HG03521 (cell line): Measurements from ENCODE around the gene RNF166.

Experiments
- ATAC-seq: cut with Tn5 transposase; IDR thresholded peaks from one replicate; pipeline ENCODE4 v1.9.1; 2021; ENCODE audit warnings: mild to moderate bottlenecking, moderate library complexity; ENCODE audit not compliant: unreplicated experiment

RNF166 gene

DNA sequence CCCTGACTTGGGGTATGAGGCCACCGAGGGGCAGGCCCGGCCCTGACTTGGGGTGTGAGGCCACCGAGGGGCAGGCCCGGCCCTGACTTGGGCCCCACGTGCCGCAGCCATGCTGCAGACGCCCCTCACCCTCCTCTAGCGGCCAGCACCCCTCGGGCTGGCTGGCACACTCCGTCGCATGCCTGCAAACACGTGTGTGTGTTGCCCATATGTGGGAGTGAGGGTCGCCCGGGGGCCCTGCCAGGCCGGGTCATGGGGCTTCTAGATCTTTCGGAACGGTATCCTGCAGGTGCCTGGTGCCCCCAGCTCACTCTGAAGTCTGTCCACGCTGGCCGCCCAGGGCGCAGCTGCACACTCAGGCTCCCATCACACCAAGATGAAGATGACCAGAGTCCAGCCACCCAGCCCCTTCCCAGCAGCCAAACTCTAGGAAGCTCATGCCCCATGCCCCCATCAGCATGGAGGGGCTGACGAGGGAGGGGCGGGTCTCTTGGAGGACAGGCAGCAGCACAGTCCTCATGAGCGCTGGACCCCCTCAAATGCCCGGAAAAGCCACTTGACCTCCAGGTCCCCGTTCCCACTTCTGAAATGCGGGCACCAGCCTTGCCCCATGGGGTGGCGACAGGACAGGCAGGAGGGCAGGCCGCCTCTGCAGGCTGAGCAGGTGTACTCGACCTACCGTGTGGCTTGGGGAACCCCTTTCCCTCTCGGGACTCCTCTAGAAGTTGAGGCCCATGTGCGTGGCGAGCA is 33.9 kb upstream of the RNF166 start:
- ATAC-seq: no peak

DNA sequence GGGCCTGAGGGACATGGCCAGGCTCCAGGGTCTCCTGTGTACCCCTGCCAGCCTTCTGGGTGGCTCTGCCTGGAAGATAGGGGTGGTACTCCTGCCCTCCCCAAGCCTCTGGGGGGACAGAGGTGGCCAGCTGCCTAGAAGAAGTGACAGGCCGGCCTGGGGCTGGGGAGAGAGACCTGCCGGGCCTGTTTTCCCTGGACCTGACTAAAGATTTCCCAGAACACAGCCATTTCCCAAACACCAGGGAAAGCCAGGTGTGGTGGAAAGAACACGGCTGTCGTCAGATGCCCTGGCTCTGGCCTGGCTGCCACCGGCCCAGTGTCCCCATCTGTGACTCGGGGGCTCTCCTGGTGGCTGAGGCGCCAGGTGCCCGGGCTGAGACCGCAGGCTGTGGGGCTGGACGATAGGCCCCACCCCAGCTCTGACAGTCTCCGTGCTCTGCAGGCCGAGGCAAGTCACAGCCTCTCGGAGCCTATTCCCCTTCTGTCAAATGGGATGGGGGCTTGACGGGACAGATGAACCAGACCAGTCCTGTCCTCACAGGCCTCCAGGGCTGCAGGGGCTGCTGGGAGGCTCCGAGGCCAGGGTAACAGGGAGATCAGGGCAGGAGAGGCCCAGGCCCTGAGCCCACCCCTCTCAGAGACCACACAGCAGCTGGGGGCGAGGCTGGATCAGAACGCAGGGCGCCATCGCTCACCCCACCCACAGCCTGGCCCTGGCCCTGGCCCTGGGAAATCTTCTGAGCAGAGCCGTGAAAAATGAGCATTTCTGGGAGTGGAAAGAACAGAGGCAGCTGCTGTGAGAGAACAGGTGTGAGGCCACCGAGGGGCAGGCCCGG is 33.1 kb upstream of the RNF166 start:
- no peak for ATAC-seq

- no peak for ATAC-seq
These were observed 32.2 kb upstream of the RNF166 start for GRCh38 chr16:88738151-88739084.

GRCh38 chr16:88737298-88738150 is 31.3 kb upstream of the RNF166 start:
- ATAC-seq: peak; percentile 57

DNA sequence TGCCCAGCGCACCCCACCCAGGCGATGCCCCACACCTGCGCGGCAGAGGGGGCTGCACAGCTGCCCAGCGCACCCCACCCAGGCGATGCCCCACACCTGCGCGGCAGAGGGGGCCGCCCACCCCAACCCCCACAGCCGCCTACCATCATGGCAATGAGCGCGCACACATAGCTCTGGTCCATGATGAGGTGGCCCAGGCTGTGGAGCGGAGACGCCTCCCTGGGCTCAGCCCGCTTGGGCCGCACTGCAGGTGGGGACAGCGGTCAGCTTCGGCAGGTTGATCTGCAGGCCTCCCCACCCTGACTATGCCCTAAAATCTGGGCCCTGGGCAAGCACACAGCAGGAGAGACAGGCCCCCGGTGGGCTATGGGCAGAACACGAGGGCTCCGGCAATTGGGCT is 30.3 kb upstream of the RNF166 start:
- no peak for ATAC-seq

DNA sequence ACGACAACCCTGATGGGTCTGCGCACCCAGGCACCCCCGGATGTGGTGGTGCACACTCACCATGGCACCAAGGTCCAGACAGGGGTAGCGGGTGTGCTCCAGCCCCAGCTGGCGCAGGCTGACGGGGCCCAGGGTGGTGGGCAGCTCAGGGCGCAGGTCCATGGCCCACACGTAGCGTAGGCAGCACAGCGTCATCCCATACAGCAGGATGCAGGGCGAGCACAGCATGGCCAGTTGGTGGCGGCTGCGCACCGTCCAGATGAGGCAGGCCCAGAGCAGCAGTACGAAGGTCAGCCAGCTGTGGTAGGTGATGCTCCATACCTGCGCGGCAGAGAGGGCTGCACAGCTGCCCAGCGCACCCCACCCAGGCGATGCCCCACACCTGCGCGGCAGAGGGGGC is 29.9 kb upstream of the RNF166 start:
- ATAC-seq: no peak

GRCh38 chr16:88735616-88736015 is 29.4 kb upstream of the RNF166 start:
- no peak for ATAC-seq

- ATAC-seq: no peak
These were observed 28.9 kb upstream of the RNF166 start for GRCh38 chr16:88735121-88735520.

- no peak for ATAC-seq
These were observed 28.1 kb upstream of the RNF166 start for GRCh38 chr16:88734361-88734728.

DNA sequence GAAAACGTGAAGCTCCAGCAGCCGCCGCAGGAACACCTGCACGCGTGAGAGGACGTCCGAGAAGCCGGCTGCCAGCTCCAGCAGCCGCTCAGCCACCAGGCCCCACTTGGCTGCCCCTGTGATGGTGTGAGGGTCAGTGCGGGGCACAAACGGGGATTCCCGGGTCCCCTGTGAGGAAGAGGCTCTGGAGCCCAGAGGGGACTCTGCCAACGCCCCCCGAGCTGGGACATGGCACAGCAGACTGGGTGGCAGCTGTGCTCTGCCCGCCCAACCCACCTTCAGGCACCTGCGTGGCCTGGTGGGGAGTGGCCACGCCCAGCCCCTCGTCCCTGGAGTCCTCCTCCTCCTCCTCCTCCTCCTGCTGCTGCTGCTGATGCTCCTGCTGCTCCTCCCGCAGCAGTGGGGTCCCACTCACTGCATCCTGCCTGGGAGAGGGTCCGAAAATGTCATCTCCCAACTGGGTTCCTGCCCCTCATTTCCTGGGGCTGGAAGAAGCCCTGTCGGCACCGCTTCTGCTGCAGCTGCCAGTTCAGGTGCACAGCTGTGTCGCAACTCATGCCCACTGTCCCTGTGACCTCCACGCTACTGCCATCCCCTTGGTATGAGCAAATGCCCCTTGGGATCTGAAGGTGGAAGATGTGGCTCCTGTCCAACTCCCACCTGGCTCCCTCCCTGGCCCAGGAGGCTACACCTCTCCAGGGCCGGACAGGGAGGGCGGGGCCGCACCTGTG is 27.6 kb upstream of the RNF166 start:
- ATAC-seq: no peak

GRCh38 chr16:88732961-88733294 is 26.7 kb upstream of the RNF166 start:
- no peak for ATAC-seq

- ATAC-seq: no peak
These were observed 26.2 kb upstream of the RNF166 start for GRCh38 chr16:88732172-88732960.

DNA sequence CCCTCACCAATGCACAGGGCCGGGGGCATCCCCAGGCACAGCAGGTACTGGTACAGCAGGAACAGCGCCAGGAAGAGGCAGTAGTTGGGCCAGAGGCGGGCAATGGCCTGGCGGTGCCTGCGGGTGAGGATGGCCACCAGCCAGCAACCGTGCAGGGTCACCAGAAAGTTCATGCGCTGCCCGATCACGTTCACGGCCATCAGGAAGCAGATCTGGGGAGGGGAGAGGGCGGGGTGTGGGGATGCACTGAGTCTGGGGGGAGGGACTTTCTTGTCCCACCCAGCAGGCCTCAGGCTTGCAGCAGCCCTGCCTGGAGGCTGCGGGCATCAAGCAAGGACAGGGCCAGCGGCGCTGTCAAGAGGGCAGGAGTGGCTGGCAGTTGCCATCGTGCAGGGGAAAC is 25.5 kb upstream of the RNF166 start:
- no peak for ATAC-seq

DNA sequence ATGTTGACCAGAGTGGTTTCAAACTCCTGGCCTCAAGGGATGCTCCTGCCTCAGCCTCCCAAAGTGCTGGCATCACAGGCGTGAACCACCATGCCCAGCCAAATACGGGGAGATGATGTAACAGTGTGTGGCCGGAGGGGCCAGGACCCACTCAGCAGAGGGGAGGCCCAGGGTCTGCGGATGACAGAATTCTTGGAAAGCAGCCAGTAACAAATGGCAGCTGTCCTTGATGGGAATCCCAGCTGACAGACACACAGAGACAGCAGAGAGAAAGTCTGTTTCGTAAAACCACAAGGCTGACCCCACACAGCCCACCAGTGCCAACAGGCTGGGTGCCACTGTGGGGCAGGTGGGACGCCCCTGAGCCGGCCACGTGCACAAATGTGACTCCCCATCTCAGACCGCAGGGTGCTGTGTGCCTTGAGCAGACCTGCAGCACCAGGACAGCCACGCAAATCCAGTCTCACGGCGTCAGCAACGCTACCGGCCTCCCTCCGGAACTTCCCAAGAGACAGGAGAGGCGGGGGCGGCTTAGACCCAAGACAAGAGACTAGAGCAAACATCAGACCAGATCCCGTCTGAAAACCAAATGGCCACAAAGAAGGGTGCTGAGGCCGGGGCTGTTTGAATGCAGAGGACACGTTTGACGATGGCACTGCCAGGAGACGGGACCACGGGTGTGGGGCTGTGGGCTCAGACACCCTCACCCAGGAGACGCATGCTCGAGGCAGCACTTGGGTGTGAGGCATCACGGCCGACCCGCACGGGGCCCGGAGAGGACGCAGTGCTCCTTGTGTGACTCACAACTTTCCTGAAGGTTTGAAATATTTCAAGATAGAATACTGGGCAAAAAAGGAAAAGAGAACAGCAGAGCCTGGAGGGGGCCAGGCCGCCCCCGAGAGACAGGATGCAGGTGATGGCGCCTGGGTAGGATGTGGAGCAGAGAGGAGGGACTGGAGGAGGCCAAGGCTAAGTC is 24.7 kb upstream of the RNF166 start:
- ATAC-seq: no peak

DNA sequence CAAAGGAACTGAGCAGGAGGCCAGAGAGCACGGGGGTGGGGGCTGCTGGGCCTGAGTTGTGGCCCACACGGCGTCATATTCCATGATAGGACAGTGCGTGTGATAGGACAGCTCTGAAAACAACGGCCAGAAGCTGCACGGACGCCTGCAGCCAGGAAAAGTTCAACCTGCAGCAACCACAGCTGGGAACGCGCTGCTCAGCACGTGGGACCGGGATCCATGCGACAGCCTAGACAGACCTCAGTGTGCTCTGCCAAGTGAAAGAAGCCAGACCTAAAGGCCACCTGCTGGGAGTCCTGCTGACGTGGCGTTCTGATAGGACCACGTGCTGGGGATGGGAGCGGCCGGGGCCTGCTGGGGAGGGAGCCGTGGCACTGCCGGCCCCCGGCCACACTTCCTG is 21.7 kb upstream of the RNF166 start:
- ATAC-seq: no peak

DNA sequence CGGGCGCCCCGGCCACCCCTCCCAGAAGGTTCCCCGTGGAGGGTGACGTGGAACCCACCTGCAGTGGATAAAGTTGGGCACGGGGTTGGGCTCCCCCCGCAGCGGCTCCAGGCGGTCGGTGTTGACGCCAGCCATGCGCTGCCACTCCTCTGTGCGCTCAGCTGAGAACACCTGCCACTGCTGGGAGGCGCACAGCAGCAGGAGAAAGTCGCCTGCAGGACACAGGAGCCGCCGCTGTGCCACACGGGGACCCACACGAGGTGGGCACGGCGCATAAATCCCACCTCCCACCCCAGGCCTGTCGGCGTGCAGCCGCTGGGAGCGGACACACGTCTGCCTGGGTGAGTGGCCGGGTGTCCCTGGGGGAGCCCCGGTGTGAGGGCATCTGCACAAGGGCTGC is 20.8 kb upstream of the RNF166 start:
- ATAC-seq: no peak

DNA sequence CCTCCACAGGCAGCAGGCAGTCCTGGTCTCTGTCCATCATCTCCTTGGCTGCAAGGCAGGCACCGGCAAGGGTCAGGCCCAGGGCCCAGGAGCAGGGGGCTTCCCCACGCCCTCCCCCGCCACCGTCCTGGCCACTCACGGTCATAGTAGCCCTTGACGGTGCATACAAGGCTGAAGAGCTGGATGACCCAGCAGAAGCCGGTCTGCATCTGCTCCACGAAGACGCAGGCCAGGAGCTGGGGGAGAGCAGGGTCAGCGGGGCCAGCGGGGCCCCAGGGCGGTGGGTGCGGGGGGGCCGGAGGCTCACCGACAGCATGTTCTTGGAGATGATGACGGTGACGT is 20.2 kb upstream of the RNF166 start:
- no peak for ATAC-seq
